OCI-LY7 (cell line): ENCODE data around the gene EDC3. TPM values are rescaled to one million over a fixed set of nuclear protein-coding genes. Genes with fewer than 3 reads are reported as not detected.
A peak's percentile ranks its signal among the peaks of the same experiment; 100 is the strongest.

Experiments
- BruUV-seq: library from RNA; stranded (reverse); fragments of 400-500 nt; replicated peaks from 2 replicates; lab custom pipeline; 2021; lab: Mats Ljungman, UMichigan
- CTCF ChIA-PET: fragments of 300-600 bp; sonication (Branson Sonifier 250); formaldehyde crosslinking; loops from one replicate; lab custom pipeline; 2022; ENCODE audit warnings: antibody characterized with exemption; ENCODE audit not compliant: unreplicated experiment; lab: Charles Lee
- POLR2A ChIA-PET: fragments of 300-600 bp; sonication (Branson Sonifier 250); formaldehyde crosslinking; loops from one replicate; lab custom pipeline; 2022; ENCODE audit warnings: antibody characterized with exemption; lab: Charles Lee
- DNase-seq: peaks from one replicate; pipeline ENCODE4 v3.0.0-alpha.2; 2015; ENCODE audit warnings: low spot score
- H2AFZ ChIP-seq: fragments of 200-600 bp; sonication (generic), shearing (Covaris generic); 2 replicates; pipeline ENCODE4 v1.6.1; 2014; ENCODE audit warnings: mild to moderate bottlenecking, antibody characterized with exemption, low read length, moderate library complexity
- H3K27ac ChIP-seq: fragments of 200-600 bp; sonication (generic); 2 replicates; pipeline ENCODE4 v1.5.1; 2014; ENCODE audit warnings: mixed run types, low read depth, mild to moderate bottlenecking, moderate library complexity, low read length, inconsistent platforms; ENCODE audit not compliant: poor library complexity, severe bottlenecking
- H3K36me3 ChIP-seq: fragments of 200-600 bp; sonication (generic); 2 replicates; pipeline ENCODE4 v1.6.1; 2014; ENCODE audit warnings: mild to moderate bottlenecking, antibody characterized with exemption, low read length, moderate library complexity, mixed read lengths; ENCODE audit not compliant: insufficient read depth
- H3K4me1 ChIP-seq: fragments of 200-600 bp; sonication (generic); 2 replicates; pipeline ENCODE4 v1.5.1; 2014; ENCODE audit warnings: mild to moderate bottlenecking, low read length; ENCODE audit not compliant: insufficient read depth, poor library complexity, severe bottlenecking
- H3K4me2 ChIP-seq: fragments of 200-600 bp; sonication (generic); 2 replicates; pipeline ENCODE4 v1.6.1; 2014; ENCODE audit warnings: mild to moderate bottlenecking, low read length
- H3K4me3 ChIP-seq: fragments of 200-600 bp; sonication (generic); 2 replicates; pipeline ENCODE4 v1.5.1; 2014; ENCODE audit warnings: mild to moderate bottlenecking, low read depth, low read length; ENCODE audit not compliant: poor library complexity, severe bottlenecking
- H3K79me2 ChIP-seq: fragments of 200-600 bp; sonication (generic); 2 replicates; pipeline ENCODE4 v1.6.1; 2016; ENCODE audit warnings: low read depth, mild to moderate bottlenecking, low read length, moderate library complexity, mixed read lengths; ENCODE audit not compliant: insufficient read depth
- H3K9me2 ChIP-seq: fragments of 200-600 bp; sonication (generic); 2 replicates; pipeline ENCODE4 v1.6.1; 2016; ENCODE audit warnings: mild to moderate bottlenecking, low read length, mixed read lengths; ENCODE audit not compliant: insufficient read depth
- H3K9me3 ChIP-seq: fragments of 200-600 bp; sonication (generic); 2 replicates; pipeline ENCODE4 v1.6.1; 2014; ENCODE audit warnings: mild to moderate bottlenecking, mixed run types, low read length, mixed read lengths
- H4K20me1 ChIP-seq: fragments of 200-600 bp; sonication (generic); 2 replicates; pipeline ENCODE4 v1.6.1; 2014; ENCODE audit warnings: mild to moderate bottlenecking, antibody characterized with exemption, low read length, moderate library complexity, mixed read lengths; ENCODE audit not compliant: insufficient read depth
- CTCF ChIP-seq: fragments of 200-600 bp; sonication (generic); conservative IDR thresholded peaks from 2 replicates; pipeline ENCODE4 v1.5.1; 2014; ENCODE audit warnings: mild to moderate bottlenecking, antibody characterized with exemption, low read length, moderate library complexity, mixed read lengths
- EZH2phosphoT487 ChIP-seq: fragments of 200-600 bp; sonication (generic); IDR thresholded peaks from 2 replicates; pipeline ENCODE4 v1.6.1; 2018; ENCODE audit warnings: low read depth, borderline replicate concordance, mild to moderate bottlenecking, mixed run types, antibody characterized with exemption, low read length, moderate library complexity, mixed read lengths
- intact Hi-C: fragments of 100-400 bp; cut with micrococcal nuclease; formaldehyde crosslinking; loops from one replicate; pipeline ENCODE4 v1.10.0; 2022; ENCODE audit not compliant: unreplicated experiment
- total RNA-seq, 2 experiments: library from RNA; depleted of rRNA in 1 of 2; stranded (reverse); fragments of >200 nt in 1 of 2; shearing (Covaris generic) in 1 of 2; gene quantifications; 2 replicates each; pipeline ENCODE4 v1.2.3, GENCODE V29; 2014 to 2022

Gene EDC3
- total RNA-seq, 2 experiments from 2014 or later, result 13.4 to 51.4 TPM

- Histone ChIP-seq H3K4me2 (no peak overlapping the region), H3K4me3 (no peak overlapping the region), H3K36me3 (no peaks in the 10 kb centered on the region), H3K27ac (no peak overlapping the region), H3K9me3 (no peaks in the 10 kb centered on the region), H3K79me2 (no peaks in the 10 kb centered on the region), H2AFZ (no peak overlapping the region), H3K4me1 (no peaks in the 10 kb centered on the region), H3K9me2 (no peaks in the 10 kb centered on the region), H4K20me1 (no peaks in the 10 kb centered on the region; the same call in 1 of the 2 replicates)
- intact Hi-C loops, result no loop called here
- no peak for DNase-seq
- TF ChIP-seq CTCF, result no peak
- TF ChIP-seq EZH2phosphoT487, result no peak
- BruUV-seq, result no TSS peak
- ChIA-PET POLR2A (interaction anchor here (0.6 kb wide), 1 partner anchor 146 kb away, joined by 6 read pairs; no protein-coding TSS in a partner anchor), CTCF (no interaction called here)
These were observed 31.9 kb upstream of the EDC3 start for GRCh38 chr15:74727727-74728126.

- no TSS peak for BruUV-seq
- Histone ChIP-seq H3K4me1 (no peaks in the 10 kb centered on the region), H3K4me3 (no peak overlapping the region), H3K27ac (no peak overlapping the region), H3K36me3 (no peaks in the 10 kb centered on the region), H3K4me2 (peak overlapping the region; percentile 33; the same call in 1 of the 2 replicates), H3K9me3 (no peaks in the 10 kb centered on the region), H2AFZ (no peak overlapping the region), H3K79me2 (no peaks in the 10 kb centered on the region), H3K9me2 (no peaks in the 10 kb centered on the region), H4K20me1 (no peaks in the 10 kb centered on the region)
- intact Hi-C loops, result no loop called here
- no peak for TF ChIP-seq CTCF
- TF ChIP-seq EZH2phosphoT487, result no peak
- DNase-seq, result no peak
- POLR2A ChIA-PET, result no interaction called here
- CTCF ChIA-PET, result no interaction called here
These were observed 30.9 kb upstream of the EDC3 start for GRCh38 chr15:74726774-74727164.

GRCh38 chr15:74725845-74726773, 30.3 kb upstream of the EDC3 start:
- intact Hi-C loops, result no loop called here
- ChIA-PET CTCF (no interaction called here), POLR2A (interaction anchor here (0.6 kb wide), 1 partner anchor 42 kb away, joined by 3 read pairs; no protein-coding TSS in a partner anchor)
- Histone ChIP-seq H3K36me3 (no peaks in the 10 kb centered on the region), H3K27ac (no peak overlapping the region), H2AFZ (no peak overlapping the region), H3K9me3 (no peaks in the 10 kb centered on the region), H3K9me2 (no peaks in the 10 kb centered on the region), H3K4me2 (peak overlapping the region; percentile 33; the same call in 1 of the 2 replicates), H3K4me1 (no peaks in the 10 kb centered on the region), H4K20me1 (no peaks in the 10 kb centered on the region), H3K4me3 (no peak overlapping the region), H3K79me2 (no peaks in the 10 kb centered on the region)
- BruUV-seq, result no TSS peak
- TF ChIP-seq CTCF (no peak), EZH2phosphoT487 (no peak)
- no peak for DNase-seq
